Upper lobe of left lung (tissue), 6 donors: ENCODE measurements around the gene EOLA2. TPM values are rescaled to one million over a fixed set of nuclear protein-coding genes. Genes with fewer than 3 reads are reported as not detected.
"Not testable (repeated sequence)": the region's sequence is repeated elsewhere in the genome, so short reads cannot be mapped to it uniquely, and the experiment has no call there.

Experiments
- ATAC-seq, 2 donors: fragments of 200-7000 bp; cut with Tn5 transposase; one replicate each; pipeline ENCODE4 v1.9.1; 2022; ENCODE audit warnings: mild to moderate bottlenecking in 2 of 2, moderate library complexity in 2 of 2; ENCODE audit not compliant: low FRiP score in 2 of 2
- DNase-seq, 2 donors: peaks; one replicate each; pipeline ENCODE4 v3.0.0-alpha.2; 2019 to 2020
- H3K27ac ChIP-seq, 4 donors: fragments of 200-600 bp; sonication (generic); one replicate each; pipeline ENCODE4 v1.5.1; 2016 to 2019
- H3K27me3 ChIP-seq, 4 donors: fragments of 200-600 bp; sonication (generic); one replicate each; pipeline ENCODE4 v1.5.1; 2017 to 2019
- H3K36me3 ChIP-seq, 4 donors: fragments of 200-600 bp; sonication (generic); one replicate each; pipeline ENCODE4 v1.5.1; 2016 to 2019
- H3K4me1 ChIP-seq, 4 donors: fragments of 200-600 bp; sonication (generic); one replicate each; pipeline ENCODE4 v1.5.1; 2018 to 2019
- H3K4me3 ChIP-seq, 4 donors: fragments of 200-600 bp; sonication (generic); one replicate each; pipeline ENCODE4 v1.5.1; 2017 to 2019; ENCODE audit warnings: mild to moderate bottlenecking in 2 of 4, moderate library complexity in 1 of 4
- H3K9me3 ChIP-seq, 4 donors: fragments of 200-600 bp; sonication (generic); one replicate each; pipeline ENCODE4 v1.5.1; 2018 to 2019
- CTCF ChIP-seq, 6 experiments: fragments of 450-650 bp in 4 of 6; fragments of 200-600 bp in 2 of 6; sonication (generic) in 2 of 6; IDR thresholded peaks; one replicate each; pipeline ENCODE4 v1.5.1; 2016 to 2019; ENCODE audit warnings: antibody characterized with exemption in 6 of 6
- EP300 ChIP-seq, 4 donors: sonication (generic); formaldehyde crosslinking; IDR thresholded peaks; one replicate each; pipeline ENCODE4 v1.5.1; 2017; ENCODE audit warnings: antibody characterized with exemption in 4 of 4, control low read depth in 2 of 4
- POLR2A ChIP-seq, 4 donors: fragments of 450-650 bp; IDR thresholded peaks; one replicate each; pipeline ENCODE4 v1.5.1; 2016 to 2017; ENCODE audit warnings: antibody characterized with exemption in 4 of 4, mild to moderate bottlenecking in 2 of 4
- POLR2AphosphoS5 ChIP-seq, 2 donors: sonication (generic); formaldehyde crosslinking; IDR thresholded peaks; one replicate each; pipeline ENCODE4 v1.5.1; 2017; ENCODE audit warnings: antibody characterized with exemption in 2 of 2
- WGBS, 2 donors: methylation state at CpG; one replicate each; pipeline ENCODE4 v1.1.5; 2017 to 2018; 5-methylcytosine and 5-hydroxymethylcytosine counted together
- total RNA-seq, 6 donors: library from RNA; depleted of rRNA in 4 of 6; stranded (reverse); fragments of >200 nt in 4 of 6; gene quantifications; one replicate each; pipeline versions ENCODE4 v1.1.0 to v1.2.1, GENCODE V29; 2016 to 2021
- donor health status: DM: no; HTN: no; CAD: no; lungs with moderate emphysema.
- donor health status: DM: no; HTN: yes; CAD: no; lungs with severe emphysema.

The EOLA2 gene
- total RNA-seq, 6 donors from 2014 or later, result 24.5 to 56.6 (median 33.4) TPM

DNA sequence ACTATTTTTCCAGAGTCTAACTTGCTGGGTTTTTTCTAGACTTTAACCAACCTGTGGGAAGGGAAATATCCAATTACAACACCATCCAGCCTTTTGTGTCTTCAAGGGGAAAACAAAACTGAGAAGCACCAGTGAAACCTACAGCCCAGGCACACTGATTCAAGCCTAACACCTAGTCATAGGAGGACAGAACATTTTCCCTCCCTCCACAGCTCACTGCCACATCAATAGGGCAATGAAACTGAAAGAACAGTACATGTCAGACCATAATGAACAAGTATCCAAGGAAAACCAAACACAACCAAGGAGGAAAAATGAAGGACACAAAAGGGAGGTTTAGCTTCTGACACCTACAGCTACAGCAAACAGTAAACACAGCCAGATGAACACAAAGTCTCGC is 39.7 kb downstream of the EOLA2 start:
- H3K9me3 ChIP-seq, result no peaks in the 10 kb centered on the region
- H3K36me3 ChIP-seq, result no peaks in the 10 kb centered on the region
- no peaks in the 10 kb centered on the region for H3K27me3 ChIP-seq
- no peak for ATAC-seq
- DNase-seq, result no peak
- no peak for TF ChIP-seq POLR2AphosphoS5 (IDR thresholded peaks at IDR 0.05)
- no peak for TF ChIP-seq CTCF (IDR thresholded peaks at IDR 0.05)
- no peak for TF ChIP-seq POLR2A (IDR thresholded peaks at IDR 0.05)
- no peak for TF ChIP-seq EP300 (IDR thresholded peaks at IDR 0.05)
- H3K4me1 ChIP-seq, result no peaks in the 10 kb centered on the region
- no peak overlapping the region for H3K4me3 ChIP-seq
- WGBS, 2 donors, result 63 to 73% methylated on average over 1 of the region's 1 CpG
- no peak overlapping the region for H3K27ac ChIP-seq

- not testable (repeated sequence) for ATAC-seq, H3K4me1 ChIP-seq, H3K27me3 ChIP-seq, H3K36me3 ChIP-seq, H3K4me3 ChIP-seq, H3K27ac ChIP-seq, H3K9me3 ChIP-seq, DNase-seq
- WGBS, 2 donors, result 93 to 97% methylated on average over 2 of the region's 2 CpGs
Measured at GRCh38 chrX:149890828-149891227, 47.5 kb downstream of the EOLA2 start.

Other genes starting within 250 kb of the EOLA2 start
- not detected for gene MAGEA11, start 226.4 kb downstream of the EOLA2 start, total RNA-seq
- gene HSFX1, start 164.4 kb downstream of the EOLA2 start, total RNA-seq, result 1 to 10 TPM in 3 of 6 donors, under 1 TPM in 1, not detected in 2; 0.91 to 4.2 (median 1.4) TPM
- gene MAGEA9, start 156.6 kb downstream of the EOLA2 start, total RNA-seq, result not detected
- gene MAGEA8, start 57.3 kb downstream of the EOLA2 start, total RNA-seq, result not detected
- gene HSFX4, start 8.9 kb downstream of the EOLA2 start, total RNA-seq, result not detected